WTC11 (cell line): ENCODE results near the gene KAZN. TPM values are rescaled to one million over a fixed set of nuclear protein-coding genes. Genes with fewer than 3 reads are reported as not detected.

Experiments used
- ATAC-seq: fragments of 200-7000 bp; cut with Tn5 transposase; 2 replicates; pipeline ENCODE4 v1.10.0; 2021; ENCODE audit warnings: mild to moderate bottlenecking, moderate library complexity
- CTCF ChIA-PET: fragments of 300-600 bp; sonication (Branson Sonifier 250); formaldehyde crosslinking; loops from one replicate; lab custom pipeline; 2021; ENCODE audit warnings: antibody characterized with exemption; lab: Charles Lee
- POLR2A ChIA-PET: fragments of 350-600 bp; sonication (Branson Sonifier 250); formaldehyde crosslinking; loops from one replicate; lab custom pipeline; 2021; ENCODE audit warnings: antibody characterized with exemption; lab: Charles Lee
- DNase-seq: peaks from one replicate; pipeline ENCODE4 v3.0.0; 2021; ENCODE audit warnings: low spot score
- H3K27ac Mint-ChIP-seq: 2 replicates; pipeline ENCODE4 v1.8.0; 2021; ENCODE audit warnings: mixed read lengths
- H3K27me3 Mint-ChIP-seq: 2 replicates; pipeline ENCODE4 v1.8.0; 2021; ENCODE audit warnings: low read depth, mild to moderate bottlenecking, moderate library complexity, mixed read lengths
- H3K36me3 Mint-ChIP-seq: 2 replicates; pipeline ENCODE4 v1.8.0; 2021; ENCODE audit warnings: mixed read lengths
- H3K4me1 Mint-ChIP-seq: 2 replicates; pipeline ENCODE4 v1.8.0; 2022; ENCODE audit warnings: mixed read lengths
- H3K4me3 Mint-ChIP-seq: 2 replicates; pipeline ENCODE4 v1.8.0; 2021; ENCODE audit warnings: mild to moderate bottlenecking, moderate library complexity, mixed read lengths
- H3K9me3 Mint-ChIP-seq: 2 replicates; pipeline ENCODE4 v1.8.0; 2021; ENCODE audit warnings: mixed read lengths
- ATF1 ChIP-seq: sonication (generic); formaldehyde crosslinking; IDR thresholded peaks from 2 replicates; pipeline ENCODE4 v1.8.1; 2023; ENCODE audit warnings: mild to moderate bottlenecking, moderate library complexity, missing genetic modification reagents
- CBFB ChIP-seq: sonication (generic); formaldehyde crosslinking; IDR thresholded peaks from 2 replicates; pipeline ENCODE4 v1.8.1; 2022; ENCODE audit warnings: mild to moderate bottlenecking, low read depth, missing genetic modification reagents
- E2F5 ChIP-seq: sonication (generic); formaldehyde crosslinking; IDR thresholded peaks from 2 replicates; pipeline ENCODE4 v1.8.1; 2022; ENCODE audit warnings: mild to moderate bottlenecking, moderate library complexity, missing genetic modification reagents
- ETV6 ChIP-seq: sonication (generic); formaldehyde crosslinking; IDR thresholded peaks from 2 replicates; pipeline ENCODE4 v1.8.1; 2022; ENCODE audit warnings: mild to moderate bottlenecking, missing genetic modification reagents
- GABPB1 ChIP-seq: sonication (generic); formaldehyde crosslinking; IDR thresholded peaks from 2 replicates; pipeline ENCODE4 v1.8.1; 2023; ENCODE audit warnings: mild to moderate bottlenecking, missing genetic modification reagents
- GTF2I ChIP-seq: fragments of 250-450 bp; sonication (Bioruptor Pico); conservative IDR thresholded peaks from 2 replicates; pipeline ENCODE4 v1.4.0; 2021; ENCODE audit warnings: mild to moderate bottlenecking
- NFYB ChIP-seq: sonication (generic); formaldehyde crosslinking; conservative IDR thresholded peaks from 2 replicates; pipeline ENCODE4 v1.8.0; 2022; ENCODE audit warnings: low read depth, missing genetic modification reagents
- NR3C1 ChIP-seq: sonication (generic); formaldehyde crosslinking; conservative IDR thresholded peaks from 2 replicates; pipeline ENCODE4 v1.8.1; 2023; ENCODE audit warnings: low read depth, mild to moderate bottlenecking, missing genetic modification reagents
- SOX15 ChIP-seq: fragments of 250-450 bp; sonication (Bioruptor Pico); IDR thresholded peaks from 2 replicates; pipeline ENCODE4 v1.9.0; 2021; ENCODE audit warnings: mild to moderate bottlenecking
- ZNF232 ChIP-seq: sonication (generic); formaldehyde crosslinking; IDR thresholded peaks from 2 replicates; pipeline ENCODE4 v1.8.0; 2022; ENCODE audit warnings: mild to moderate bottlenecking, missing genetic modification reagents
- ZNF281 ChIP-seq: sonication (generic); formaldehyde crosslinking; IDR thresholded peaks from 2 replicates; pipeline ENCODE4 v1.8.0; 2023; ENCODE audit warnings: mild to moderate bottlenecking, missing genetic modification reagents
- ZNF317 ChIP-seq: sonication (generic); formaldehyde crosslinking; IDR thresholded peaks from 2 replicates; pipeline ENCODE4 v1.8.1; 2023; ENCODE audit warnings: low read depth, mild to moderate bottlenecking, moderate library complexity, missing genetic modification reagents, borderline replicate concordance
- ZNF416 ChIP-seq: fragments of 250-450 bp; sonication (Bioruptor Pico); IDR thresholded peaks from 2 replicates; pipeline ENCODE4 v1.9.0; 2021; ENCODE audit warnings: mild to moderate bottlenecking, inconsistent platforms
- ZNF423 ChIP-seq: fragments of 250-450 bp; sonication (Bioruptor Pico); IDR thresholded peaks from 2 replicates; pipeline ENCODE4 v2.1.2; 2022; ENCODE audit warnings: mild to moderate bottlenecking, moderate library complexity
- ZNF512 ChIP-seq: sonication (generic); formaldehyde crosslinking; IDR thresholded peaks from 2 replicates; pipeline ENCODE4 v1.8.1; 2022; ENCODE audit warnings: missing genetic modification reagents, borderline replicate concordance
- total RNA-seq: library from RNA; stranded (reverse); gene quantifications from 3 replicates; pipeline ENCODE4 v1.2.3, GENCODE V29; 2021
- TF ChIP-seq, protein P1 (sequence below): fragments of 250-450 bp; sonication (Bioruptor Pico); IDR thresholded peaks from 2 replicates; pipeline ENCODE4 v2.1.2; 2022; ENCODE audit warnings: mild to moderate bottlenecking, moderate library complexity
- TF ChIP-seq, protein P2 (sequence below): sonication (generic); formaldehyde crosslinking; IDR thresholded peaks from 2 replicates; pipeline ENCODE4 v1.8.1; 2022; ENCODE audit warnings: low read depth, missing genetic modification reagents, borderline replicate concordance
- TF ChIP-seq, protein P3 (sequence below): sonication (generic); formaldehyde crosslinking; IDR thresholded peaks from 2 replicates; pipeline ENCODE4 v1.8.1; 2023; ENCODE audit warnings: mild to moderate bottlenecking, missing genetic modification reagents, moderate library complexity
- TF ChIP-seq, protein P4 (sequence below): sonication (generic); formaldehyde crosslinking; IDR thresholded peaks from 2 replicates; pipeline ENCODE4 v1.8.1; 2023; ENCODE audit warnings: mild to moderate bottlenecking, missing genetic modification reagents

KAZN gene
- total RNA-seq, 1 experiment from 2014 or later = 19.9 TPM

GRCh38 chr1:14591600-14591999 lies 6.9 kb upstream of the KAZN start:
- peaks cover 80% of the 10 kb centered on the region for H3K27me3 Mint-ChIP-seq
- H3K27ac Mint-ChIP-seq = no peak overlapping the region
- no peak overlapping the region for H3K4me3 Mint-ChIP-seq
- H3K36me3 Mint-ChIP-seq = no peaks in the 10 kb centered on the region
- DNase-seq (no peak), ATAC-seq (no peak)
- POLR2A ChIA-PET = no interaction called here
- CTCF ChIA-PET = no interaction called here
- no peaks in the 10 kb centered on the region for H3K9me3 Mint-ChIP-seq
- H3K4me1 Mint-ChIP-seq = peaks cover 49% of the 10 kb centered on the region
- TF ChIP-seq ATF1 (CRISPR knock-in tag) (no peak), NFYB (no peak), SOX15 (no peak), ZNF281 (CRISPR knock-in tag) (no peak), CBFB (CRISPR knock-in tag) (no peak), NR3C1 (no peak), ZNF512 (no peak)
- TF ChIP-seq, protein P1, sequence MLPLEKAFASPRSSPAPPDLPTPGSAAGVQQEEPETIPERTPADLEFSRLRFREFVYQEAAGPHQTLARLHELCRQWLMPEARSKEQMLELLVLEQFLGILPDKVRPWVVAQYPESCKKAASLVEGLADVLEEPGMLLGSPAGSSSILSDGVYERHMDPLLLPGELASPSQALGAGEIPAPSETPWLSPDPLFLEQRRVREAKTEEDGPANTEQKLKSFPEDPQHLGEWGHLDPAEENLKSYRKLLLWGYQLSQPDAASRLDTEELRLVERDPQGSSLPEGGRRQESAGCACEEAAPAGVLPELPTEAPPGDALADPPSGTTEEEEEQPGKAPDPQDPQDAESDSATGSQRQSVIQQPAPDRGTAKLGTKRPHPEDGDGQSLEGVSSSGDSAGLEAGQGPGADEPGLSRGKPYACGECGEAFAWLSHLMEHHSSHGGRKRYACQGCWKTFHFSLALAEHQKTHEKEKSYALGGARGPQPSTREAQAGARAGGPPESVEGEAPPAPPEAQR (CRISPR knock-in tag) = no peak

DNA sequence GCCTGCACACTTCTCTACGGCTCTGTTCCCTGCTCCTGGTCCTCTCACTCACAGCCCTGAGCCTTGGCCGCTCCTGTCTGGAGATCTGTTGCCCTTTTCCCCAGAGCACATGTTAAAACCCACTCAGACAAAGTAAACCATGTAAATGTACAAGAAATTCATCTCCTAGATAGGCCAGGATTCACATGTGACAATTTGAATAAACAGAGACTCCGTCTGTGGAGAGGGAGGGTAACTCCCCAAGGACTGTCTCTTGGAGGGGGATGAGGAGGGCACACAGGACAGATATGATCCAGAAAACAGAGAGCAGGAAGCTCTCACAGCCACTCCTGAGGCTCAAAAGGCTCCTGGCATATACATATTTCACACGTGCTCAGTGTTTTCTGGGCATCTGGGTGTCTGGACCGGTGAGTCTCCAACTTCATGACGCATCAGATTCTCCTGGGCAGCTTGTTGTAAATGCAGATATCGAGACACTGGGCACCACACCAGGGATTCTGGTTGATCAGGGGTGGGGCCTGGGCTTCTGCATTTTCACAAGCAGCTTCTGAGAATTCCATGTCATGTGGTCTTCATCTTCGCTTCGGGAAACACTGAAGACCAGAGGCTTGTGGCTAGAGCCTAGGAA lies 6.4 kb upstream of the KAZN start:
- DNase-seq (no peak), ATAC-seq (no peak)
- TF ChIP-seq ETV6 (CRISPR knock-in tag) (no peak), GABPB1 (CRISPR knock-in tag) (no peak), ZNF317 (CRISPR knock-in tag) (no peak), ZNF416 (no peak), GTF2I (CRISPR knock-in tag) (no peak), CBFB (CRISPR knock-in tag) (no peak), NR3C1 (no peak), ZNF423 (no peak), ZNF232 (CRISPR knock-in tag) (no peak), E2F5 (CRISPR knock-in tag) (no peak)
- TF ChIP-seq, protein P2, sequence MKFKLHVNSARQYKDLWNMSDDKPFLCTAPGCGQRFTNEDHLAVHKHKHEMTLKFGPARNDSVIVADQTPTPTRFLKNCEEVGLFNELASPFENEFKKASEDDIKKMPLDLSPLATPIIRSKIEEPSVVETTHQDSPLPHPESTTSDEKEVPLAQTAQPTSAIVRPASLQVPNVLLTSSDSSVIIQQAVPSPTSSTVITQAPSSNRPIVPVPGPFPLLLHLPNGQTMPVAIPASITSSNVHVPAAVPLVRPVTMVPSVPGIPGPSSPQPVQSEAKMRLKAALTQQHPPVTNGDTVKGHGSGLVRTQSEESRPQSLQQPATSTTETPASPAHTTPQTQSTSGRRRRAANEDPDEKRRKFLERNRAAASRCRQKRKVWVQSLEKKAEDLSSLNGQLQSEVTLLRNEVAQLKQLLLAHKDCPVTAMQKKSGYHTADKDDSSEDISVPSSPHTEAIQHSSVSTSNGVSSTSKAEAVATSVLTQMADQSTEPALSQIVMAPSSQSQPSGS (CRISPR knock-in tag) = no peak
- TF ChIP-seq, protein P3, sequence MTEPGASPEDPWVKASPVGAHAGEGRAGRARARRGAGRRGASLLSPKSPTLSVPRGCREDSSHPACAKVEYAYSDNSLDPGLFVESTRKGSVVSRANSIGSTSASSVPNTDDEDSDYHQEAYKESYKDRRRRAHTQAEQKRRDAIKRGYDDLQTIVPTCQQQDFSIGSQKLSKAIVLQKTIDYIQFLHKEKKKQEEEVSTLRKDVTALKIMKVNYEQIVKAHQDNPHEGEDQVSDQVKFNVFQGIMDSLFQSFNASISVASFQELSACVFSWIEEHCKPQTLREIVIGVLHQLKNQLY (CRISPR knock-in tag) = no peak
- TF ChIP-seq, protein P4, sequence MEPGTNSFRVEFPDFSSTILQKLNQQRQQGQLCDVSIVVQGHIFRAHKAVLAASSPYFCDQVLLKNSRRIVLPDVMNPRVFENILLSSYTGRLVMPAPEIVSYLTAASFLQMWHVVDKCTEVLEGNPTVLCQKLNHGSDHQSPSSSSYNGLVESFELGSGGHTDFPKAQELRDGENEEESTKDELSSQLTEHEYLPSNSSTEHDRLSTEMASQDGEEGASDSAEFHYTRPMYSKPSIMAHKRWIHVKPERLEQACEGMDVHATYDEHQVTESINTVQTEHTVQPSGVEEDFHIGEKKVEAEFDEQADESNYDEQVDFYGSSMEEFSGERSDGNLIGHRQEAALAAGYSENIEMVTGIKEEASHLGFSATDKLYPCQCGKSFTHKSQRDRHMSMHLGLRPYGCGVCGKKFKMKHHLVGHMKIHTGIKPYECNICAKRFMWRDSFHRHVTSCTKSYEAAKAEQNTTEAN = no peak
- no peak overlapping the region for H3K4me3 Mint-ChIP-seq
- no peaks in the 10 kb centered on the region for H3K9me3 Mint-ChIP-seq
- POLR2A ChIA-PET = no interaction called here
- CTCF ChIA-PET = interaction anchor here (1.2 kb wide), 1 partner anchor 21 kb away, joined by 3 read pairs; no protein-coding TSS in a partner anchor
- no peak overlapping the region for H3K27ac Mint-ChIP-seq
- peaks cover 80% of the 10 kb centered on the region for H3K27me3 Mint-ChIP-seq
- H3K4me1 Mint-ChIP-seq = peaks cover 51% of the 10 kb centered on the region
- no peaks in the 10 kb centered on the region for H3K36me3 Mint-ChIP-seq
